C4-2B (cell line): ENCODE data around the gene KLHL2.
"Not testable (repeated sequence)": the region's sequence is repeated elsewhere in the genome, so short reads cannot be mapped to it uniquely, and the experiment has no call there.

ENCODE experiments used
- H3K27ac ChIP-seq: fragments of 450-650 bp; 2 replicates; pipeline ENCODE4 v1.5.1; 2017
- ZFX ChIP-seq: fragments of 450-650 bp; IDR thresholded peaks from 2 replicates; pipeline ENCODE4 v1.6.1; 2017
- TF ChIP-seq, protein P1 (sequence below): fragments of 450-650 bp; conservative IDR thresholded peaks from 2 replicates; pipeline ENCODE4 v1.5.1; 2017; ENCODE audit warnings: mild to moderate bottlenecking

KLHL2 gene

GRCh38 chr4:165215034-165215751, 7.8 kb downstream of the KLHL2 start:
- H3K27ac ChIP-seq = not testable (repeated sequence)

- H3K27ac ChIP-seq = not testable (repeated sequence)
These were observed 8.6 kb downstream of the KLHL2 start for GRCh38 chr4:165215761-165216487.

DNA sequence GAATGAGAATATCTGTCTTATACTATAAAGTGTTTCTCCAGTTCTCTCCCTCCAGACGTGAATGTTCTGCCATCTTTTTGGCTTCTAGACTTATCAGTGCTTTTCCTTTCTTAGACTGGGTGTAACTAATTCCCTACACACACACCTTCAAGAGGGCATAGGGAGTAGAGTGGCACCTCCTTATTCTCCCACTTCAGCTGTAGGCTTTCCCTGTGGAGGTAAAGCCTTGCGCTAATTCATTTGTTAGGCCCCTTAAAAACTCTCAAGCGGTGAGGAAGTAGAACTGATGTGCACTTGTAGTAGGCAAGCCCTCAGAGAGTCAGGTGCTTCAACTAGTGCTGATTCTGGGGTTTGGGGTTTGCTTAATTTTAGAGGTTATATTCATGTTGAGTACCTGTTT, 10.0 kb downstream of the KLHL2 start:
- TF ChIP-seq, protein P1, sequence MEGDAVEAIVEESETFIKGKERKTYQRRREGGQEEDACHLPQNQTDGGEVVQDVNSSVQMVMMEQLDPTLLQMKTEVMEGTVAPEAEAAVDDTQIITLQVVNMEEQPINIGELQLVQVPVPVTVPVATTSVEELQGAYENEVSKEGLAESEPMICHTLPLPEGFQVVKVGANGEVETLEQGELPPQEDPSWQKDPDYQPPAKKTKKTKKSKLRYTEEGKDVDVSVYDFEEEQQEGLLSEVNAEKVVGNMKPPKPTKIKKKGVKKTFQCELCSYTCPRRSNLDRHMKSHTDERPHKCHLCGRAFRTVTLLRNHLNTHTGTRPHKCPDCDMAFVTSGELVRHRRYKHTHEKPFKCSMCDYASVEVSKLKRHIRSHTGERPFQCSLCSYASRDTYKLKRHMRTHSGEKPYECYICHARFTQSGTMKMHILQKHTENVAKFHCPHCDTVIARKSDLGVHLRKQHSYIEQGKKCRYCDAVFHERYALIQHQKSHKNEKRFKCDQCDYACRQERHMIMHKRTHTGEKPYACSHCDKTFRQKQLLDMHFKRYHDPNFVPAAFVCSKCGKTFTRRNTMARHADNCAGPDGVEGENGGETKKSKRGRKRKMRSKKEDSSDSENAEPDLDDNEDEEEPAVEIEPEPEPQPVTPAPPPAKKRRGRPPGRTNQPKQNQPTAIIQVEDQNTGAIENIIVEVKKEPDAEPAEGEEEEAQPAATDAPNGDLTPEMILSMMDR = no peak
- no peak for TF ChIP-seq ZFX

DNA sequence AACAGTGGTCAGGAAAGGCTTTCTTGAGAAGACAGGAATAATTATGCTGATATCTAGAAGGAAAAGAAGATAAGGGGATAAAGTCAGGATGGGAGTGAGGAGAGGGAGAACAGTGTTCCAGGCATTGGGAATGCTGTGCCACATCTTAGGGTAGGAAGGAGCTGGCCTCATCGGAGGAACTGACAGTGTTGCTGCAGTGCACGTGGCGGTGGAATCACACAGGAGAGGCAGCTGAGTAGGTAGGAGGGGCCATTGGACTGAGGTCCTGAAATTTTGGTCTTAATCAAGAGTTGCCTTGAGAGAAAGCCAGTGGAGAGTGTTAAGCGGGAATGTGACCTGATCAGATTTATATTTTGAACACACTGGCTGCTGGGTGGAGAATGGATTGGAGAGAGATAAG, 13.9 kb downstream of the KLHL2 start:
- not testable (repeated sequence) for H3K27ac ChIP-seq

More for the DNA sequence above, 10.0 kb downstream of the KLHL2 start:
- H3K27ac ChIP-seq = no peak overlapping the region

DNA sequence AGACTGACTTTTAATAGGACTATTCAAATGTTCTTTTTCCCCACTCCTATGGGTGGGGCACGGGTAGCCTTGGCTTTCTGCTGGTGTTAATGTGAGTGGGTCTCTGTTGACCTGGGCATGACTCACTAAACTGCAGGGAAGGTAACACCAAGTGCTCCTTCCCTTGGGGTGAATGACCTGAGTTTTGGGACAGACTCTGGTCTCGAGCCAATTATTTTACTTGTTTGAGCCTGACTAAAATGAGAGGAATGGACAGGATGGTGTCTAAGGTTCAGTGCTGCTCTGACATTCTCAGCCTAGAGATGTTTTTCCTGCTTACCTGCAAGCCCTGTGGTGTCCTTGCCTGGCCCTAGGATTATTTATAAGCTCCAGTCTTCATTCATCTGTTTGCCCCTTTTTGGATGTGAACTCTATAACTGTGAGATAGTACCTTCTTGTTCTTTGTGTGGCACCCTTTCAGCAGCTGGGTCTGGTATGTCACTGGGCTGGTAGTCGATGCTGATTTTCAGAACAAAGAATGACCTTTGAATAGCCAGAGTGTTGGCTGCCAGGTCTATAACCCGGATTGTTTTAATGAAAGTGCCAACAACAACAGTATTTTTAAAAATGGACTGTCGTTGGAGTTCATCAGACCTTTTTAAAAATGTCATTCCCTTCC, 14.8 kb downstream of the KLHL2 start:
- H3K27ac ChIP-seq = not testable (repeated sequence)

GRCh38 chr4:165222651-165222994, 15.3 kb downstream of the KLHL2 start:
- H3K27ac ChIP-seq = no peak overlapping the region
- no peak for TF ChIP-seq ZFX
- TF ChIP-seq, protein P1 = no peak

GRCh38 chr4:165227401-165227800, 20.0 kb downstream of the KLHL2 start:
- not testable (repeated sequence) for H3K27ac ChIP-seq

GRCh38 chr4:165229490-165230200, 22.3 kb downstream of the KLHL2 start:
- not testable (repeated sequence) for H3K27ac ChIP-seq

- H3K27ac ChIP-seq = not testable (repeated sequence)
These were observed 25.5 kb downstream of the KLHL2 start for GRCh38 chr4:165232623-165233433.

GRCh38 chr4:165234766-165235165, 27.4 kb downstream of the KLHL2 start:
- no peak overlapping the region for H3K27ac ChIP-seq

GRCh38 chr4:165236852-165237251, 29.5 kb downstream of the KLHL2 start:
- H3K27ac ChIP-seq = not testable (repeated sequence)

More at GRCh38 chr4:165234766-165235165, 27.4 kb downstream of the KLHL2 start:
- no peak for TF ChIP-seq ZFX
- TF ChIP-seq, protein P1 = no peak

GRCh38 chr4:165238041-165238640, 30.8 kb downstream of the KLHL2 start:
- not testable (repeated sequence) for H3K27ac ChIP-seq

GRCh38 chr4:165240761-165241160, 33.4 kb downstream of the KLHL2 start:
- H3K27ac ChIP-seq = not testable (repeated sequence)

DNA sequence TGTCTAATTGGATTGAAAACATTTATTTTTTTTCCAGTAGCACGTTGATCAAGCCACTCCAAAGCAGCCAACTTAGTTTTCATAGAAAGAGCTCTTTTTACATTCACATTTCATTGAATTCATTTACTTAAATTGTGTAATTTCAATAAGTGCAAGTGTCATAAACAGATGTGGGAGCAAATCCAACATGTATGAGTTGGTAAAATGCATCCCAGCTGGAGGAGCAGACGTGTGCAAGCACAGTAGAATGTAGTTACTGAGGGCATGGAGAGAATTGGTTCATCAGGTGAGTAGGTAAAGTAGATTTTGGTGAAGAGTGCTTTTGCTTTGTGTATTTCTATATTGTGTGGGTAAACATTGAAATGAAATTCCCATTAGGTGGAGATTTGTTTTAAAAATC, 36.8 kb downstream of the KLHL2 start:
- not testable (repeated sequence) for H3K27ac ChIP-seq

DNA sequence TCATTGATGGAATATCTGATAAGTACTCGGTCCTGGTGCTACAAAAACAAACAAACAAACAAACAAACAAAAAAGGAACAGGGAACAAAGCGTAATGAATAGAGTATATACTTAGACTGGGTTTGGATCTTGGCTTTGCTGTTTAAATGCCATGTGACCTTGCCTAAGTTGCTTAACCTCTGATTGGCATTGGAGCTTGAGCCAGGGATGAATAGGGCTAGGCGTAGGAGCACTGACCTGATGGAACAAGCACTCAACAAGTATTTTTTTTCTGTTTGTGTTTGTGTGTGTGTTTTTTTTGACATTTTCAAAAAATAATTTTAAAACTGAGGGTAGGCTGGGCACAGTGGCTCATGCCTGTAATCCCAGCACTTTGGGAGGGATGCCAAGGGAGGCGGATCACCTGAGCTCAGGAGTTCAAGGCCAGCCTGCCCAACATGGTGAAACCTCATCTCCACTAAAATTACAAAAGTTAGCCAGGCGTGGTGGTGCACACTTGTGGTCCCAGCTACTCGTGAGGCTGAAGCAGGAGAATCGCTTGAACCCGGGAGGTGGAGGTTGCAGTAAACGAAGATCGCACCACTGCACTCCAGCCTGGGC, 37.3 kb downstream of the KLHL2 start:
- not testable (repeated sequence) for H3K27ac ChIP-seq
